Heart left ventricle (tissue), 16 donors: ENCODE results near the gene BLTP2. TPM values are rescaled to one million over a fixed set of nuclear protein-coding genes. Genes with fewer than 3 reads are reported as not detected.

ENCODE experiments used
- ATAC-seq, 4 donors: fragments of 200-7000 bp; cut with Tn5 transposase; one replicate each; pipeline ENCODE4 v1.9.1; 2020 to 2022; ENCODE audit warnings: moderate library complexity in 4 of 4, mild to moderate bottlenecking in 3 of 4, moderate number of reproducible peaks in 1 of 4
- DNase-seq, 5 donors: peaks; one replicate each; pipeline ENCODE4 v3.0.0-alpha.2; 2020
- H3K27ac ChIP-seq, 12 donors: fragments of 200-600 bp; sonication (generic) in 4 of 12; one replicate each; pipeline versions ENCODE4 v1.5.0 to v1.8.0; 2016 to 2022; ENCODE audit warnings: mild to moderate bottlenecking in 2 of 12
- H3K27me3 ChIP-seq, 9 donors: fragments of 200-600 bp; sonication (generic) in 2 of 9; one replicate each; pipeline versions ENCODE4 v1.5.1 to v1.8.0; 2016 to 2022; ENCODE audit warnings: mild to moderate bottlenecking in 3 of 9
- H3K36me3 ChIP-seq, 9 donors: fragments of 200-600 bp; sonication (generic) in 2 of 9; one replicate each; pipeline versions ENCODE4 v1.5.0 to v1.8.0; 2018 to 2022; ENCODE audit warnings: mild to moderate bottlenecking in 2 of 9
- H3K4me1 ChIP-seq, 12 donors: fragments of 200-600 bp; sonication (generic) in 4 of 12; one replicate each; pipeline versions ENCODE4 v1.5.0 to v1.8.0; 2016 to 2022; ENCODE audit warnings: mild to moderate bottlenecking in 3 of 12
- H3K4me3 ChIP-seq, 12 donors: fragments of 200-600 bp; sonication (generic) in 4 of 12; one replicate each; pipeline versions ENCODE4 v1.5.0 to v1.8.0; 2017 to 2022; ENCODE audit warnings: mild to moderate bottlenecking in 9 of 12, moderate library complexity in 4 of 12
- H3K9me3 ChIP-seq, 12 donors: fragments of 200-600 bp; sonication (generic) in 4 of 12; one replicate each; pipeline versions ENCODE4 v1.5.0 to v1.8.0; 2016 to 2022; ENCODE audit warnings: mild to moderate bottlenecking in 1 of 12
- CTCF ChIP-seq, 12 donors: fragments of 200-600 bp; sonication (generic) in 4 of 12; IDR thresholded peaks; one replicate each; pipeline versions ENCODE4 v1.5.0 to v1.8.0; 2018 to 2022; ENCODE audit warnings: antibody characterized with exemption in 12 of 12, mild to moderate bottlenecking in 5 of 12
- POLR2A ChIP-seq, 2 donors: fragments of 450-650 bp; IDR thresholded peaks; one replicate each; pipeline ENCODE4 v1.6.1; 2017; ENCODE audit warnings: antibody characterized with exemption in 2 of 2, mild to moderate bottlenecking in 2 of 2, moderate library complexity in 2 of 2
- WGBS, 4 donors: extraction: QIAGEN DNeasy Blood & Tissue Kit in 2 of 4; methylation state at CpG; one replicate each; pipeline versions ENCODE4 v1.1.5 to v1.1.7; 2013 to 2018; 5-methylcytosine and 5-hydroxymethylcytosine counted together
- intact Hi-C, 10 donors: fragments of 100-400 bp; cut with DNase I; formaldehyde crosslinking; loops; one replicate each; pipeline versions ENCODE4 v1.11.1 to v1.14.2; 2022
- long read RNA-seq, 3 donors: library from polyadenylated mRNA; unstranded; transcript quantifications; one replicate each; pipeline ENCODE4 v2.0.0, GENCODE V29; 2020 to 2021
- polyA plus RNA-seq, 2 donors: library from polyadenylated mRNA; stranded (reverse); fragments of 200-250 nt; gene quantifications; one replicate each; pipeline ENCODE4 v1.2.3, GENCODE V29; 2013
- total RNA-seq, 9 donors: library from RNA; depleted of rRNA in 2 of 9; stranded (reverse); fragments of >200 nt in 2 of 9; fragmentation: NEBNext Ultra II Directional in 3 of 9; extraction: Animal tissue kit (Norgen Biotek cat#: 25700) in 3 of 9; gene quantifications; one replicate each; pipeline versions ENCODE4 v1.1.0 to v1.2.4, GENCODE V29; 2016 to 2023
- donor health status: ischemic (EF 13 %, LVEDD 7.1; RV severe dilation, severe dysfunction).
- donor health status: healthy with polysubstance abuse.
- donor health status: DM: no; HTN: yes; CAD: no.
- donor health status: DM: no; HTN: no; CAD: no.
- donor health status: ischemic (EF 25% LVEDD 6.9; RV normal size, moderate dysfunction).
- donor health status: ischemic (EF 25% LVEDD 5.7; RV mildly dilated, moderate dysfunction).
- donor health status: healthy.
- donor health status: DM: yes; HTN: yes; CAD: no.
- donor health status: ischemic (EF 35%, LVEDD 5.7; RV mildly dilated, moderate dysfunction).
- donor health status: nonischemic (EF 11% LVEDD 7.7; RV severe dilation, severe dysfunction).
- donor health status: DM: yes; HTN: yes; CAD: no.
- donor health status: PGD.
- donor health status: ischemic (EF 29% LVEDD 5.4; RV normal size, mild dysfunction).
- donor health status: nonischemic (EF 23%, LVEDD 6.1; RV moderate dilation, normal function).

Gene BLTP2
- total RNA-seq (100 to 1,000 TPM in 2 of 9 donors, 10 to 100 TPM in 7; 63.6 to 116 (median 74.1) TPM), polyA plus RNA-seq (10 to 100 TPM; 19.8 to 44.9 TPM)
- long read RNA-seq, donor 1, partial matches to known transcripts: 51 of 59 reads
- long read RNA-seq, donor 1, other reads (novel, unspliced or antisense): 6 of 59 reads
- long read RNA-seq, donor 2, full-length matches to known transcripts: 12 of 19 reads
- long read RNA-seq, donor 2, partial matches to known transcripts: 3 of 19 reads
- long read RNA-seq, donor 2, other reads (novel, unspliced or antisense): 4 of 19 reads
- long read RNA-seq, donor 3, full-length matches to known transcripts: 5 of 61 reads
- long read RNA-seq, donor 3, partial matches to known transcripts: 47 of 61 reads
- long read RNA-seq, donor 3, other reads (novel, unspliced or antisense): 9 of 61 reads

- ATAC-seq (peak; percentile 97 to 98 (median 98)), DNase-seq (peak; percentile 97 to 99 (median 98))
- TF ChIP-seq POLR2A (IDR thresholded peaks at IDR 0.05) (peak in 1 of 2 donors; percentile 91), CTCF (IDR thresholded peaks at IDR 0.05) (no peak)
- intact Hi-C loops: loop anchor here in 4 of 10 donors (2.0 to 5.0 kb wide), 6 partner anchors 46 to 74 kb away; partner anchors contain the start of genes PROCA1 (in 2 of the 4), RPL23A (in 2 of the 4), PIGS (in 1 of the 4) and RAB34 (in 1 of the 4)
- Histone ChIP-seq H3K9me3 (no peaks in the 10 kb centered on the region), H3K4me1 (peaks cover 4 to 60% (median 33%) of the 10 kb centered on the region in 12 donors), H3K4me3 (peak within 1 kb of the TSS; percentile 67 to 97 (median 90)), H3K27me3 (no peaks in the 10 kb centered on the region), H3K27ac (peak within 1 kb of the TSS; percentile 85 to 98 (median 94)), H3K36me3 (peaks cover 0 to 61% (median 51%) of the 10 kb centered on the region in 9 donors)
- 0 to 1% (median 1%) methylated on average over 18 to 89 of the region's 89 CpGs for WGBS, 4 donors
Observed at GRCh38 chr17:28644787-28645575, at the start of gene BLTP2. Gene BLTP2 (minus strand): TSS chr17:28645158. CDS start chr17:28645056, 102 bp downstream.

GRCh38 chr17:28693869-28694268 lies 48.9 kb upstream of the BLTP2 start:
- 36 to 100% (median 94%) methylated on average over 1 of the region's 1 CpG for WGBS, 4 donors
- TF ChIP-seq POLR2A (IDR thresholded peaks at IDR 0.05) (no peak), CTCF (IDR thresholded peaks at IDR 0.05) (no peak)

GRCh38 chr17:28689011-28689410 lies 44.1 kb upstream of the BLTP2 start:
- H3K4me3 ChIP-seq: no peak overlapping the region
- intact Hi-C loops: no loop called here
- ATAC-seq: no peak
- peaks cover 6 to 100% (median 94%) of the 10 kb centered on the region in 9 donors for H3K36me3 ChIP-seq
- H3K9me3 ChIP-seq: no peaks in the 10 kb centered on the region
- TF ChIP-seq POLR2A (IDR thresholded peaks at IDR 0.05) (no peak), CTCF (IDR thresholded peaks at IDR 0.05) (no peak)
- no peak overlapping the region for H3K27ac ChIP-seq
- no peaks in the 10 kb centered on the region for H3K27me3 ChIP-seq
- no peaks in the 10 kb centered on the region for H3K4me1 ChIP-seq
- DNase-seq: no peak
- 97 to 98% (median 98%) methylated on average over 3 of the region's 3 CpGs for WGBS, 4 donors

More at GRCh38 chr17:28693869-28694268, 48.9 kb upstream of the BLTP2 start:
- Histone ChIP-seq H3K36me3 (peaks cover 7 to 100% (median 94%) of the 10 kb centered on the region in 9 donors), H3K4me3 (no peak overlapping the region), H3K27me3 (no peaks in the 10 kb centered on the region), H3K4me1 (no peaks in the 10 kb centered on the region), H3K9me3 (no peaks in the 10 kb centered on the region), H3K27ac (no peak overlapping the region)
- intact Hi-C loops: no loop called here
- DNase-seq: peak in 1 of 5 donors; percentile 4
- no peak for ATAC-seq

- ATAC-seq (no peak), DNase-seq (no peak)
- TF ChIP-seq POLR2A (IDR thresholded peaks at IDR 0.05) (no peak), CTCF (IDR thresholded peaks at IDR 0.05) (no peak)
- H3K9me3 ChIP-seq: no peaks in the 10 kb centered on the region
- H3K27ac ChIP-seq: no peak overlapping the region
- WGBS, 4 donors: 95 to 98% (median 97%) methylated on average over 4 of the region's 4 CpGs
- no peaks in the 10 kb centered on the region for H3K27me3 ChIP-seq
- H3K4me1 ChIP-seq: no peaks in the 10 kb centered on the region
- intact Hi-C loops: no loop called here
- H3K4me3 ChIP-seq: no peak overlapping the region
- peaks cover 3 to 100% (median 94%) of the 10 kb centered on the region in 9 donors for H3K36me3 ChIP-seq
Observed at GRCh38 chr17:28688481-28688880, 43.5 kb upstream of the BLTP2 start.
